GM06990 (cell line): ENCODE data around the gene ST14.
"Not testable (repeated sequence)": the region's sequence is repeated elsewhere in the genome, so short reads cannot be mapped to it uniquely, and the experiment has no call there.

Source experiments
- DNase-seq: peaks from one replicate; pipeline ENCODE4 v3.0.0-alpha.2; 2011; ENCODE audit not compliant: insufficient read length; ENCODE audit errors: extremely low read depth
- H3K27me3 ChIP-seq: replicated peaks from 2 replicates; pipeline ENCODE4 v1.6.0; 2011; ENCODE audit warnings: low read length; ENCODE audit not compliant: control insufficient read depth, insufficient read depth
- H3K36me3 ChIP-seq: 2 replicates; pipeline ENCODE4 v1.5.1; 2011; ENCODE audit warnings: low read length; ENCODE audit not compliant: control insufficient read depth, insufficient read depth
- H3K4me3 ChIP-seq: replicated peaks from 2 replicates; pipeline ENCODE4 v1.5.1; 2011; ENCODE audit warnings: low read depth, mild to moderate bottlenecking, control low read depth, low read length
- TF ChIP-seq, protein P1 (sequence below): IDR thresholded peaks from 2 replicates; pipeline ENCODE4 v1.5.1; 2011; ENCODE audit warnings: low read length, control low read depth, mild to moderate bottlenecking, inconsistent platforms; ENCODE audit not compliant: insufficient read depth, poor library complexity, severe bottlenecking

ST14 gene

DNA sequence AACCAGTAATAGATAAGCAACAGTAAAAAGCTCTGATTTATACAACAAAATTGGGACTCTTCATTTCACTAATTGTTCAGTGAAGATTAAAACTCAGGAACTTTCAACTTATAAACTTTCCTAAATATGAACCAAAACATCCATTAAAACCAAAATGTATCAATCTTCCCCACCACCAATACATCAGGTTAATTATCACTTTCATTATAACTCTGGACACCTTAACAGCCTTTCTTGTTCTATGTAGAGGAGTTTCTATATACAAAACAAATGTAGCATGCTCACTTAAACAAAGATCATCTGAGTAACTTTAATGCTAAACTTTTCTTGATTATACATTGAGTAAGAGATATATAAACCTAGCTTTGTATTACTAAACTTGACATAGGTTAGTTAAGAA is 74.7 kb downstream of the ST14 start:
- Histone ChIP-seq H3K27me3 (no peaks in the 10 kb centered on the region), H3K36me3 (no peaks in the 10 kb centered on the region), H3K4me3 (no peak overlapping the region)
- DNase-seq, result no peak
- TF ChIP-seq, protein P1, sequence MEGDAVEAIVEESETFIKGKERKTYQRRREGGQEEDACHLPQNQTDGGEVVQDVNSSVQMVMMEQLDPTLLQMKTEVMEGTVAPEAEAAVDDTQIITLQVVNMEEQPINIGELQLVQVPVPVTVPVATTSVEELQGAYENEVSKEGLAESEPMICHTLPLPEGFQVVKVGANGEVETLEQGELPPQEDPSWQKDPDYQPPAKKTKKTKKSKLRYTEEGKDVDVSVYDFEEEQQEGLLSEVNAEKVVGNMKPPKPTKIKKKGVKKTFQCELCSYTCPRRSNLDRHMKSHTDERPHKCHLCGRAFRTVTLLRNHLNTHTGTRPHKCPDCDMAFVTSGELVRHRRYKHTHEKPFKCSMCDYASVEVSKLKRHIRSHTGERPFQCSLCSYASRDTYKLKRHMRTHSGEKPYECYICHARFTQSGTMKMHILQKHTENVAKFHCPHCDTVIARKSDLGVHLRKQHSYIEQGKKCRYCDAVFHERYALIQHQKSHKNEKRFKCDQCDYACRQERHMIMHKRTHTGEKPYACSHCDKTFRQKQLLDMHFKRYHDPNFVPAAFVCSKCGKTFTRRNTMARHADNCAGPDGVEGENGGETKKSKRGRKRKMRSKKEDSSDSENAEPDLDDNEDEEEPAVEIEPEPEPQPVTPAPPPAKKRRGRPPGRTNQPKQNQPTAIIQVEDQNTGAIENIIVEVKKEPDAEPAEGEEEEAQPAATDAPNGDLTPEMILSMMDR, result no peak

DNA sequence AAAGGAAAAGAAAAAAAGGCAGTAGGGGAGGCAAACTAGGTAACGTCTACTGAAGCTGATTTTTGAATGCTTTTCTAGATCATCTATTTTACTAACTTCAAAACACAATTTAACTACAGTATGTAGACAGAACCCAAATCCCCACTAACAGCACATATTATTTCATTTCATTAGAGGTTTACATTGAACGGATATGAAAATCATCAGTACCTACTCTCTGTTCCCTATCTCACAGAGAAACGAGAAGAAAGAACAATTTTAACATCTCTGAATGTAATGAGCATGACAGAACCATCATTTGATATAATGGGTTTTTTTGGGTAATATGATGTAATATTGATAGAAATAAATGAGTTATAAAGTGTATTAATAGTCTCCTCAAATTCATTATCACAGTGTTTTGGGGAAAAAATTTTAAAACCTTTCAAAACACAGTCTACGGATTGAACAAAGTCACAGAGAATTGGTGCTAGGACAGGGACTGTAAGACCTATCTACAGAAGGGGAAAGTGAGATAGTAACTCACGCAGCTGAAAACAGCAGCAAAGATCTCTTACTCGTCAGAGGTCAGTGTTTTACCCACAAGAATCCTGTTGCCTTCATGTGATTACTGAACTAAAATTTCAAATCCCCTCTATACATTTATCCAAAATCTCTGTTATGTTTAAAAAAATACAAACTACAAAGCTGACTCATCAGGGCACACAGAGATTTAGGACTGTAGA is 77.9 kb downstream of the ST14 start:
- no peak for DNase-seq
- Histone ChIP-seq H3K27me3 (no peaks in the 10 kb centered on the region), H3K36me3 (no peaks in the 10 kb centered on the region), H3K4me3 (no peak overlapping the region)
- TF ChIP-seq, protein P1, result no peak

DNA sequence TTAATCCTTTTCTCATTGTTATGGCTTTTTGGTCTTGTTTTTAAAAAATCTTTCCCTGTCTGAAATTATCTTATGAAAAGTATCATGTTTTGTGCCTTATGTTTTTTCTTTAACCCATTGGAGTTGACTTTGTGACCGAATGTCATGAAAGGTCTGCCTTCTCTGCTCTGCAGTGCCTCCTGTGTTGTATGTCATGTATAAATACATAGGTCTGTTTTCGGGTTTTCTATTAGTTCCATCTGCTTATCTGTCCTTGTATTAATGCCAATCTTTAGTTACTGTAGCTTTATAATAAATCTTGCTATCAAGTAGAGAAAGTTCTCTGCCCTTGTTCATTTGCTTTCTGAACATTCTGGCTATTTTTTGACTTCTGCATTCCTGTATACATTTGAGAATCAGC is 82.1 kb downstream of the ST14 start:
- Histone ChIP-seq H3K27me3 (no peaks in the 10 kb centered on the region), H3K4me3 (no peak overlapping the region), H3K36me3 (no peaks in the 10 kb centered on the region)
- TF ChIP-seq, protein P1, result no peak
- DNase-seq, result no peak

DNA sequence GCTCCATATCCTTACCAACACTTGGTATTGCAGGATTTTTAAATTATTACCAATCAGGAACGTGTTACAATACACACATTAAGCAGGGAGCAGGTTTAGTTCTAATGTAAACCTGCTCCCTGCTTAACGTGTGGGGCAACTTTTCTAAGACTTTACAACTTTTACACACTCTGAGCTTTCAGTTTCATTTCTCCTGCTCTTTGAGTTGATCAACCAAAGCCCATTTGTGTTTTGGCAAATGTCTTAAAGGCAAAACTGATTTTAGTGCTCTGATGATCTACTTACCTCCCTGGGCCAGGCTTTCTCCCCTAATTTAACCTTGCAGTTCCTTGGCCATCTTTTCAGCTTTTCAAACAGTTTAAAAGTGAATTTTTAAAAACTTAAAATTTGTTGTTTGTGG is 84.2 kb downstream of the ST14 start:
- TF ChIP-seq, protein P1, result no peak
- Histone ChIP-seq H3K36me3 (no peaks in the 10 kb centered on the region), H3K27me3 (no peaks in the 10 kb centered on the region), H3K4me3 (no peak overlapping the region)
- no peak for DNase-seq

DNA sequence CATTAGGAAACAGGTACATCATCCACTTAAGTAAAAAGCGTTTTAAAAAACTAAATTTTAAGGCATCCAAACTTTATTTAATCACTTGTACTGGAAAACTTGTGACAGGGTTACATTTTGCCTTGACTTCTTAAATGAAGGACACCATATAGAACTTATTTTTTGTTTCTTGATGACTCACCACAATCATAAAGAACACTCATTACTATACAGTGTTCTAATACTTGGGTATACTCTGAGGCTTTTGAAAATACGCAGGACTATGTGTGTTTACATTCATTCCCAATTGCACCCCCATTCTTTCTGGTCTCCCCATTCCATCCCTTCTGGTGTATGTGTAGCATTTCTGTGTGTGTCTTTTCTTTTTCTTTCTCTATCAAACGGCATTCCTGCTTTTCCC is 85.3 kb downstream of the ST14 start:
- Histone ChIP-seq H3K27me3 (no peaks in the 10 kb centered on the region), H3K4me3 (no peak overlapping the region), H3K36me3 (no peaks in the 10 kb centered on the region)
- TF ChIP-seq, protein P1, result no peak
- DNase-seq, result no peak

DNA sequence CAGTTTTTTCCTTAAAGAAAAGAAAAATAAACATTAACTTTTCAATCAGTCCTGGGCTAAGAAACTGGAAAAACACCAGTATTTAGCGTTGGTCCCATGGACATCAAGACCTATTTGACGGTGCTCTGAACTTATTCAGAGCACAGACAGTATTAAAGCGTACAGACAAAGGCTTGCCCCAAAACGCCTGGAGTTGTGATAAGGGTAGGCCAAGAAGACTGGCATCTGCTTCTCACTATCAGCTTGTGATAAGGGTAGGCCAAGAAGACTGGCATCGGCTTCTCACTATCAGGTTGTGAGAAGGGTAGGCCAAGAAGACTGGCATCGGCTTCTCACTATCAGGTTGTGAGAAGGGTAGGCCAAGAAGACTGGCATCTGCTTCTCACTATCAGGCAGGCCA is 85.8 kb downstream of the ST14 start:
- H3K36me3 ChIP-seq, H3K4me3 ChIP-seq, DNase-seq, H3K27me3 ChIP-seq: not testable (repeated sequence)
